Ureter (tissue), 1 donor: Measurements from ENCODE around the gene NTMT2. TPM values are rescaled to one million over a fixed set of nuclear protein-coding genes. Genes with fewer than 3 reads are reported as not detected.

Experiments used
- DNase-seq: peaks from one replicate; pipeline ENCODE4 v3.0.0-alpha.2; 2020; ENCODE audit warnings: low spot score
- total RNA-seq: library from RNA; stranded (reverse); gene quantifications from one replicate; pipeline ENCODE4 v1.2.4, GENCODE V29; 2023
- donor health status: DM: yes; HTN: yes; CAD: no.

NTMT2 gene
- total RNA-seq, 1 donor from 2014 or later, result not detected

DNA sequence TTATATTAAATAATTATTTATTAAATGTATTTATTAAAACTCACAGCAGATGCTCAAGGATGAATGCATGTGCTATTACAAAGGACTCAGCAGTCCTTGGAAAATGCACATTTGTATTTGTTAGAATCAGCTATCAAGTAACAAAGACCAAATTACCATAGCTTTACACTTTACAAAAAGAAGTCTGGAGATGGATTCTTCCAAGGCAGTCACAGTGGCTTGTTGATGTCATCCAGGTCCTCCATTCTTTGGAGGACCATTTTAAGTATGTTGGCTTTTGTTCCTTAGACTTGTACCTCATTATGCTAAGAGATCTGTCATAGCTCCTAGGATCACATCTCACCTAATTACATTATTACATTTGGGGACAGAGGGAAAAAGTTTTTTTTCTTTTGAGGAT, 63.4 kb downstream of the NTMT2 start:
- DNase-seq, result no peak

DNA sequence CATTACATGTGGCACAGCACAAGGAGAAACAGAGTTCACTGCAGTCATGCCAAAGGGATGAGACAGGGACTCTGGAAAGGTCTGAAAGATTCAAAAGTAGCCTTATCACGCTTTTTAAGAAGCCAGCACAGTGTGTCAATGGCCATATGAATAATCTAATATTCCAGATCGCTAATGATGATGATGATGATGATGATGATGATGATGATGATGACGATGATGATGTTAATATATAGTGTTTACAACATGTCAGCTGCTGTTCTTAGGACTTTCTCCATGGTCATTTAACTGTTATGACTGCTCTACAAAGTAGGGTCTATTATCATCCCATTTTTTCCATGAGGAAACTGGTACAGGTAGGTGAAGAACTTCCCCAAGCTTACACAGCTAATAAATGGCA, 64.4 kb downstream of the NTMT2 start:
- DNase-seq, result no peak

DNA sequence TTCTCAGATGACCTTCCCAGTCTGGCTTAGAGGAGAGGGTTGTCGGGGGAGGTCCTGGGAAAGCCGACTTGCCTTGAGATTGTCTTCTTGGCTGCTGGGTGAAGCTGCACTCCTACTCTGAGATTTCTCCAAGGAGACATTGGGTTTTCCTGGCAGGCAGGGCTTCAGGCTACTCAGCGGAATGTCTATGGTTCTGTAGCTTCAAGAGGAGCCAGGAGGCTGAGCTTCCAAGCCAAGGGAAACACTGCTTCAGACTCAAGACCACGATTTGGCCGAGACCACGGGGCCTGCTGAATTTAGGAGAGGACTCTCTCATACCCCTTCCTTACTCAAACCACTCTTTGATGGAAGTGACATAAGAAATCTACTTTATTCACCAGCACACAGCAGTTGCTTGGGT, 67.8 kb downstream of the NTMT2 start:
- no peak for DNase-seq

DNA sequence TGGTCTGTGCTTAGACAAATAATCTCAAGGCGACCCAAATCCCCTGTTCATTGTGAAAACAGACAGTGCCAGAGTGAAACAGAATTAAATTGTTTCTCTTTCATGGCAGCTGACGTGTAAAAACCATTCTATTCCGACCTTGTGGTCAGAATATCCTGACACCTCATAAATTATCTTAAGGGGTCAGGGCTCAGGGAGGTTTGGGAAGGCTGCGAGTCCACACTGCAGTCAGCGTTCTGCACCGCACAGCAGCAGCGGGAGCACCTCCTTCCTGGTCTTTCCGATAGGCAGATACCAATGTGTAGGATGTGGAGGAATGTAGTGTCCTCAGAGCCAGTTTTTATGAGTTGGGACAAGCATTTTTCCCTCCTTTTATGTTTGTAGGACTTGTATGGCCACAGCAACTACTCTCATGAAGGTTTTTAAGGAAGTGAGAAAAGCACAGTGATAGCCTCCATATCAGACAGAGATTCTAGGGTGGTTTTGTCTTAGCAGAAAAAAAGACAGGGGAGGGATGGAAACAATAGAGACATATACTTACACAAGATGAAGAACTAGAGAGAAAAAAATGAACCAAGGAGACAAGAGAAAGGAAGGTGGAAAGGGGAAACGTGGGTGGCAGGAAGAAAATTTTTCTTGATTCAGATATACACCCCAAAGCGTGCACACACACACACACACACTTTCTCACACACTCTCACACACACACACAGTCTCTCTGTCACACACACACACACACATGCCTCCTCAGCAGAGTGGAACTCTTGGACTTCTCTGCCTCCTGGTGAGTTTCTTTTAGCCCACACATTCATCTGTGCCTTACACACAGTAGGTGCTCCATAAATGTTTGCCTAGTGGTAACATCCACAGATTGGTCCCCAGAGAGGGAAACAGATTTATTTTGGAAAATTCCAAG, 68.6 kb downstream of the NTMT2 start:
- no peak for DNase-seq

DNA sequence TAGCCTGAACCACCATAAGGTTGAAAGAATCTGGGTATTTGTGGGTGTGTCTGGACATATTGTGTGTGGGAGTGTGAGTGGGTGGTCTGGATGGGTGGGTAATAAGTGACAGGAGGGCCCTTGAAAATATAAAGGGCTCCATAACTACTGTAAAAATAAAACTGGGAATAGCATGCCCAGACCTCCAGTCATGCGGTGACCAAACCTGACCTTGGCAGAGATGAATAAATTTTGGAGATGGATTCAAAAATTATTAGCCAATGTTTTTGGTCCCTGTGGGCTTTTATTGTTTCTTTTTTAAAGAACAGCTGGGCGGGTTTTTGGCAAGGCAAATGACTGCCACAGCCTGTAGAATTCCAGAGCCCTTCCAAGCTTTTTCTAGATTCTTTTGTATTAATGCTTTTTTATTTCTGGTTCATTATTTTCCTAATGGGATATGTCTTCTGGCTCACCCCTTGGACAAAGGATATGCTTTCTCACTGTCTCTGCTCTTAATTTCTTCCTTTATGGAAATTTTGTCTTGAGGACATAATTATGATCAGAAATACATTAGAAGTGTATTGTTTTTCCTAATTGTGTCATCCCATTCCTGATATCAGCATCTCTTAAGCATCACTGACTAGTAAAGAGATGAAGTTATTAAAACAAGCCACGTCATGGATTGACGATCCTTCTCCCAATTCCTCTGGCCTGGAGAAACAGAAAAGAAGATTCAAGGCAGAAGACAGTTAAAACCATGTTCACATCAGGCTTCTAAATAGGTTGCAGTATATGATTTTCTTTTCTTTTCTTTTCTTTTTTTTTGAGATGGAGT, 69.5 kb downstream of the NTMT2 start:
- DNase-seq, result no peak

DNA sequence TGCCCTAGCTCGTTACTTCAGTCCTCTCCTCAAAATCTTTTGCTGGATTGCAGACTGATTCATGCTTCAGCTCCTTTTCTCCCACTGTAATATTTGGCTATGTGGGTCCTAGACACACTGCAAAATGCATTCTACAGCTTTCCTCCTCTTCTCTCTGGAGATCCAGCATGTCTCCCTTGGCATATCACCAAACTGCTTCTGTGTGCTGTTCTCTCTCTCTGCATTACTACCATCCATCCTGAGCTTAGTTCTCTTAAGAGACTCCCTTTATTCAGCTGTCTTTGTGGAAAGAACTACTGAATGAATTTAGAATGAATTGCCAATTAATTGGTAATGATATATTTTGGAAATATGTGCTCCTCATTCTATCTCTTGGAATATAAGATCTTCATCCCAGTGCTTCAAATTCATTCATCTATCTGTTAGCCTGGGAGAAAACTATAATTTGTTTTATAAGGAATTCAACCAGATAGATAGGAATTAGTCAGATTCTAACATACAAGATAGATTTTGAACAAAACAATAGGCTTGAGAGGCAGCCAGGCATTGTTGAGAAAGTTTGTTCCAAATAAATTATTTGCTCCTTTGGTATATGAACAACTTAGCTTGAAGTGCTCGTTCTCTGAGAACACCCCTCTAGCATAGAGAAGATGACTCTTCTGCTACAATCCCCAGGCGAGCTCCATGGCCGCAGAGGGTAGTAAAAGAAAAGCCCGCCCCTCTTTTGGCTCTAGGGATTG, 71.9 kb downstream of the NTMT2 start:
- DNase-seq, result no peak

DNA sequence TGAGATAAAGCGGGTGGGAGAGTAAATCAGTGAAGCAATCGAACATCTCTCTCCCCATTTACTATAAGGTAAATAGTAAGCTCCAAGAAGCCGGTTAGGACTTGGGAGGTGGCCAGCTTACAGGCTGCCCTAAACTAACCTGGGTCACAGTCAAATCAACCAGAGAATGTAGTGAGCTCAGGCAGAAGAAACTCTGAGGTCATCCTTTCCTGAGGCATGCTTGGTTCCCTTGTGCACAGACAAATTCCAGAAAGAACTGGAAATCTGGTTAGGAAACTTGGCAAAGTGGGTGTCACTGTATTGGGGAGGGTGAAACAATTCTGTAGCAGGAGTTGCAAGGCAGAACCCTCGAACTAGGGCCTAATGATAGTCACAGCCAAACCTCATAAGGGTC, 72.5 kb downstream of the NTMT2 start:
- no peak for DNase-seq

Other genes starting within 250 kb of the NTMT2 start
- 25.9 TPM for gene KIFAP3, start 71.3 kb upstream of the NTMT2 start, total RNA-seq